ENCODE measurements around the gene DMC1. TPM values are rescaled to one million over a fixed set of nuclear protein-coding genes. Genes with fewer than 3 reads are reported as not detected.

The DMC1 gene
- total RNA-seq, 1 experiment from 2014 or later: 6.8 TPM

- no CpG with 5 or more reads among the region's 5 CpGs for WGBS (ENCODE audit: extremely low coverage, insufficient read length, low lambda C conversion rate)
- no peak overlapping the region for H2BK15ac ChIP-seq (ENCODE audit: low read depth, low read length)
- no peaks in the 10 kb centered on the region for H3K23me2 ChIP-seq (ENCODE audit: insufficient read length, low read depth, low read length, poor library complexity, severe bottlenecking)
- no peak overlapping the region for H4K91ac ChIP-seq (ENCODE audit: insufficient read length, low read depth, low read length)
- no peak overlapping the region for H3K4me2 ChIP-seq (ENCODE audit: insufficient read depth, insufficient read length, low read length)
- H2BK12ac ChIP-seq (ENCODE audit: insufficient read length, low read depth, low read length): no peak overlapping the region
- H2BK120ac ChIP-seq (ENCODE audit: low read depth, low read length, poor library complexity, severe bottlenecking): no peak overlapping the region
- Mint-ChIP-seq H3K4me3 (no peak overlapping the region), H3K4me1 (peaks cover 0 to 4% of the 10 kb centered on the region in 2 experiments; a peak in 1 of 4 replicates), H3K27ac (peak overlapping the region in 1 of 3 experiments; percentile 69; a peak in 1 of 7 replicates), H3K27me3 (ENCODE audit: low read depth) (no peaks in the 10 kb centered on the region; the same call in 1 of the 2 replicates), H3K9me3 (no peaks in the 10 kb centered on the region), H3K36me3 (ENCODE audit: insufficient read depth in 1 of 3, low read depth in 3 of 3) (no peaks in the 10 kb centered on the region)
- H2AFZ ChIP-seq (ENCODE audit: low read length): no peak overlapping the region
- no peak overlapping the region for H2BK20ac ChIP-seq (ENCODE audit: low read depth, low read length, poor library complexity, severe bottlenecking)
- H2BK5ac ChIP-seq (ENCODE audit: insufficient read length, low read length): no peak overlapping the region
- H3T11ph ChIP-seq (ENCODE audit: low read length): no peak overlapping the region
- no peak overlapping the region for H3K23ac ChIP-seq (ENCODE audit: insufficient read length, low read depth, low read length)
- H2AK5ac ChIP-seq (ENCODE audit: insufficient read length, low read length): no peak overlapping the region
- H3K56ac ChIP-seq (ENCODE audit: insufficient read length, low read depth, low read length): no peak overlapping the region
- H3K4me1 ChIP-seq (ENCODE audit: insufficient read depth, low read length): no peaks in the 10 kb centered on the region
- H3K18ac ChIP-seq (ENCODE audit: insufficient read length, low read depth, low read length): no peak overlapping the region
- DNase-seq: no peak
- H3K79me2 ChIP-seq (ENCODE audit: insufficient read depth, low read length): no peaks in the 10 kb centered on the region
- H3K4ac ChIP-seq (ENCODE audit: low read depth, low read length): no peak overlapping the region
- H4K5ac ChIP-seq (ENCODE audit: insufficient read length, low read depth, low read length): no peak overlapping the region
- no peaks in the 10 kb centered on the region for H3K27me3 ChIP-seq (ENCODE audit: insufficient read depth, low read length)
- no peak overlapping the region for H3K14ac ChIP-seq (ENCODE audit: insufficient read depth, low read length)
- no peaks in the 10 kb centered on the region for H4K20me1 ChIP-seq (ENCODE audit: control insufficient read depth, insufficient read depth, insufficient read length)
- no peaks in the 10 kb centered on the region for H3K9me3 ChIP-seq (ENCODE audit: control insufficient read depth, low read depth, low read length)
- no peak overlapping the region for H3K9ac ChIP-seq (ENCODE audit: extremely low read depth, insufficient read length, low read length)
- TF ChIP-seq CTCF (conservative IDR thresholded peaks at IDR 0.05): no peak
- no peak overlapping the region for H3K27ac ChIP-seq (ENCODE audit: insufficient read length, low read depth, low read length)
- H3K79me1 ChIP-seq (ENCODE audit: insufficient read depth, low read depth, low read length, poor library complexity, severe bottlenecking): no peaks in the 10 kb centered on the region
- H4K8ac ChIP-seq (replicated peaks; ENCODE audit: insufficient read length, low read depth, low read length): no peak overlapping the region
These were observed 8.5 kb upstream of the DMC1 start for GRCh38 chr22:38578505-38578904.
